HUDEP-2 (cell line): ENCODE measurements around the gene TTC9B.

Experiments used
- DNase-seq, 76 experiments: peaks; one replicate each; lab custom pipeline; 2025; ENCODE audit not compliant: unreplicated experiment in 76 of 76; lab: John Stamatoyannopoulos, UW

The TTC9B gene

DNA sequence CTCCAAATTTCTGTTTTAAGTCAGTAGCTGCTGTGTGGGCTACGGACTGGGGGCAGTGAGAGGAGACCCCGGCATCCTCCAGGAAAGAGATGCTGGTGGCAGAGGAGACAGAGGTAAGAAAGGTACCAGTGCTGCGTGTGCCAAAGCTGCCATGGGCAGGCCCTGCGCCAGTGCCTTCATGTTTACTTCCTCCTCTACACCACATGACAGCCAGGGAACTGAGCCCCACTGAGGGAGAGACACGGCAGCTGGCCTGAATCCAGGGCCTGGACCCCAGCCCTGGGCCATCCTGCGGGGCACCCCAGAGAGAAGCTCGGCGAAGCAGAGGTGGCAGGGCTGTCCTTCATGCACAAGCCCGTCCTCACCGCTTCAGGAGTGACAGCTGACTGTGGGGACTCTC is 31.0 kb upstream of the TTC9B start:
- no peak for DNase-seq

DNA sequence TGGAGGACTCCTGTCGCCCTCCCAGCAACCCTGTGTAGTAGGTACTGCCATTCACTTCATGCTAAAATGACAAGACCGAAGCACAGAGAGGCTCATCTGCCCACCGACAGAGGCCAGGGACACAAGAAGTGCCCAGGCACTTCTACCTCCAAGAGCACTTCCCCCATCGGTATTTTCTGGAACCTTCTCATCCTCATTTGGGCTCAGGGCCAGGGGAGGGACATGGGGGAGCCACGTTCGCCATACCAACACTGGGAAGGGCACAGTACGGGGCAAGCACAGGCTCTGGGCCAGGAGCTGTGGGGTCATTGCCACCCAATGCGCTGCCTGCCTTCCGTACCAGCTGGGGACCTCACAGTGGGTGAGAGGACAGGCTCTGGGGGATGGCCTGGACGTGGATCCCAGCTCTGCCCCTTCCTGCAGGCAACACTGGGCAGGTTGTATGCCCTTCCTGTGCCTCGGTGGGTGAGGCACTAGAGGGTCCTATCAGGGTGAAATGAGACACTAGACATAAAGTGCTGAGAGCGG is 29.6 kb upstream of the TTC9B start:
- DNase-seq, result no peak

DNA sequence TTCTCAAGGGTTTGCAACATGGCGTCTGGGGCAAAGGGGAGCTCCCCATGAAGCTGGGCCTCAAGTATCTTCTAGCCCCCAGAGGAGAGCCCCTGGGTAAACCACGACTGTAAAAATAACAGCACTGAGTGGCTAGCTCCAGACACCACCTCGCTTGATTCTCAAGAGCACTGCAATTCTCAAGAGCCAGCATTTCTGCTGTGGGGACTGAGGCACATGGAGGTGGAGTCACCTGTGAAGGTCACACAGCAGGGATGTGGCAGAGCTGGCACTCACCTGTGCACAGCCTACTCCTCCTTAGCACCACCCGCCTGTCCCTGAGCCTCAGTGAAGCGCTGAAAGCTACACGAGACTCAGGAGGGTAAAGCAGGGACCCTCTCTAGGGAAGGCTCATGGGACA is 29.0 kb upstream of the TTC9B start:
- no peak for DNase-seq

DNA sequence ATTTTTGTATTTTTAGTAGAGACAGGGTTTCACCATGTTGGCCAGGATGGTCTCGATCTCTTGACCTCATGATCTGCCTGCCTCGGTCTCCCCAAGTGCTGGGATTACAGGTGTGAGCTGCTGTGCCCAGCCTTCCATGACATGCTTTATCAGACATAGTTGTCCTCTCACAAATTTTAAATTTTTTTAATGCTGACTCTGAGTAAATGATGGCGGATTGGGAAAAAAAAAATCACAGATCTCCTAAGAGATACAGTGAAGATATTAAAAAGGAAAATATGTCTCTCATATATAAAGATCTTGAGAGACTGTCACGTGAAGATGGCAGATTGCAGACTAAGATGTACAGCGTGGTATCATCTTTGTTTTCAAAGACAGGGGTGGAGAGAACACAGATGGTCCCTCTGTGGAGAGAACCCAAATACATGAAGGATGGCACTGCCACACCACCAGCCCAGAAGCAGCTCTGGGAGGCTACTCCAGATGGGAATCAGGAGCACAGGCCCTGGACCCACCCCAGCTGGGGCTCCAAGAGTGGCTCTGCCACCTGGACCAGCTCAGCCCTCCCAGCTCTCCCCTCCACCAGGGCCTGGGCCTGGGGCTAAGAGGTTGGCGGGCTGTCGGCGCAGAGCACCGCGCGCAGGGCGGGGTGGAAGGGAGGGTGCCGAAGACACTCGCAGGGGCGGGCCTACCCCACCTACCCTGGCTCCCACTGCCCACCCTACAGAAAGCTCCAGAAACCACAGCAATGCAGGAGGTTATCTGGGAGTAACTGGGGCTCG is 28.3 kb upstream of the TTC9B start:
- DNase-seq, result no peak

GRCh38 chr19:40245506-40246128 is 27.4 kb upstream of the TTC9B start:
- DNase-seq, result no peak

- no peak for DNase-seq
Observed at GRCh38 chr19:40244579-40245317, 26.6 kb upstream of the TTC9B start.

DNA sequence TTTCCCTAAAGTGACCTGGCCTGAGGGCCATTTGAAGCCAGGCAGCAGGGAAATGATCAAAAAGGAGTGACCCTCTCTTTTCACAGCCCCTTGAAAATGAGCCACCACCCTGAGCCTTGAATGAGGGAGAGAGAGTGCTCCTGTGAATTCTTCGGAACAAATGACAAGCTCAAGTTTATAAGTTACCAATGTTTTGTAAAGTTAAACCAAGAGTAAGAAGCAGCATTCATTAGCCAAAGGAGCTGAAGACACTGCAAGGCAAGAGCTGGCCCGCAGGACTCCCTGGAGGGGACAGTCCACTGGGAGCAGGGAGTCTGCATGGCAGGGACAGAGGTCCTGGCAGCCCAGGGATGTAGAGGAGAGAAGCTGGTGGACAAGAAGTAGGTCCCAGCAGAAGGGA is 25.0 kb upstream of the TTC9B start:
- no peak for DNase-seq

- no peak for DNase-seq
Observed at GRCh38 chr19:40242480-40242879, 24.3 kb upstream of the TTC9B start.

DNA sequence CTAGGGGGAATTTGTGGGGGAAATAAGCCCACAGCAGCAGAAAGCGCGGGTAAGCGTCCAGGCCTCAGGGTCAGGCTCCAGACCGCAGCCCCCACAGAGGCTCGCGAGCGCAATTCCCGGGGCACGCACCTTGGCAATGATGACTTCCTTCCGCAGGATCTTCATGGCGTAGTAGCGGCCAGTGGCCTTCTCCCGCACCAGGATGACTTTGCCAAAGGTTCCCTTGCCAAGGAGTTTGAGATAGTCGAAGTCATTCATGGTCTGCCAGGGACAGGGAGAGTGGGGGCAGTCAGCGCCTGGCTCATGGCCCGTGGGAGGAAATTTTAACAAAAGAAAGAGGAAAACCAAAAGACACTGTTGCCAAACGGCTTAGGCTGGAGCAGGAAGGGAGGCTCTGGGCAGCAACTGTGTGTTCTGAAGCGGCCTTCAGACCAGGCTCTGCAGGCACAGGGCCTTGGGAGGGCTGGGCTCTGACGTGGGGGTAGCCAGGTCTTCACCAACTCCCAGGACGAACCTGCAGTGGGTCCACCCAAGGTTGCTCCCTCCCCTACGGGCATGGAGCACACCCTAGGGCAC is 23.7 kb upstream of the TTC9B start:
- DNase-seq, result no peak

DNA sequence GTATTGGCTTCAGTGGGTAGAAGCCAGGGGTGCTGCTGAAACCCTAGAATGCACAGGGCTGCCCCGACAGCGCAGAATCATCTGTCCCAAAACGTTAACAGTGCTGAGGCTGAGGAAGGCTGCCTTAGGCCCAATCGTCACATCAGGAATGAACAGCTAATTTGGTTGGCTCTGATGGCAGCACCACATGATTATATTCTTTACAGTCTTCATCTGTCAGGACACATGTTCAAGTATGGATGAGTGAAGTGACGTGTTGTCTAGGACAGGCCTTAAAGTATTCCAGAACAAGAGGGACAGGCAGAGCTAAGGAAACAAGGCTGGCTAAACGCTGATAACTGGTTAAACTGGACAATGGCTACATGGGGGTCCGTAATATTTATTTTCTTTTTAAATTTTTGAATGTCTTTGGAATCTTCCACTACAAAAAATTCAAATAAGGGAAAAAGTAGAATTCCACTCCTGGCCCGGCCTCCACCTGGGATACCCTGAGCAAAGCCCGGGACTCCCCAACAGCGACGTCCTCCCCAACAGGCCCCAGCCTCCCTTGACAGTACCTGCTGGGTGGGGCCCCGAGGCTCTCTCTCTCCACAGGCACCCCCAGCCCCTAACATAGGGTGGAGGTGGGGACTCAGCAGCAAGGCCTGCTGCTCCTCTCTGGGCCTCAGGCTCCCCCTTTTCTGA is 23.1 kb upstream of the TTC9B start:
- no peak for DNase-seq

GRCh38 chr19:40240332-40240731 is 22.1 kb upstream of the TTC9B start:
- no peak for DNase-seq

DNA sequence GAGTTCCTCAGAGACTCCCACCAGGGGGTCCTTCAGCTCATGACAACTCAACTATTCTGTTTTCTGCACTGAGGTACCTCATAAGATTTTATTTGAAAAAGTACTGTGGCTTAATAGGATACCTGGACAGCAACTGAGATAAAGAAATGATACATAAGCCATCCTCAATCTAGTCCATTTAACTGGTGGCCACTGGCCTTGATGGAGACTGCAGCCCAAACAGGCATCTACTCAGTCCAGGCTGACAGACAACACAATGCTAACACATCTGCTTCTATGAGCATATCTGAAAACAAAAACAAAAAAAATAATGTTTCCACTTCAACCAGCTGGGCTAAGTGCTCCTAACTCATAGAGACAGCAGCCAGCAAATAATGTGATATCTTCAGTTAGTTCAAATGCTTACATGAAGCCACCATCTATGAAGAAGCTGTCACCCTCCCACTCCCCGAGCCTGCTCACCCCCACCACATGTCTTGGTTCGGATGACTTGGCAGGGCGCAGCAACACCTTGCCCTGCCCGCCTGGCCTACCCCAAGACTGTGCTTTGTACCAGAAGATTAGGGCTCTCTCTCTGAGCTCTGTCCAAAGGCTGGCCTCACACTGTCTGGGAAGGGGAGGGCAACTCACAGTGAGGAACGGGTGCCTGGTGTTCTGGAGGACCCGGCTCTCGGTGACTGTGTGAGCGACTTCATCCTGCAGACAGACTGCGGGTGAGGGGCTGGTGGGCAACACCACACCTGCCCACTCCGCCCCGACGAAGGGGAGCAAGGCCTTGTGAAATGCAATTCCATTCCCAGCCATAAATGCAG is 21.4 kb upstream of the TTC9B start:
- no peak for DNase-seq

GRCh38 chr19:40238775-40239174 is 20.6 kb upstream of the TTC9B start:
- no peak for DNase-seq

DNA sequence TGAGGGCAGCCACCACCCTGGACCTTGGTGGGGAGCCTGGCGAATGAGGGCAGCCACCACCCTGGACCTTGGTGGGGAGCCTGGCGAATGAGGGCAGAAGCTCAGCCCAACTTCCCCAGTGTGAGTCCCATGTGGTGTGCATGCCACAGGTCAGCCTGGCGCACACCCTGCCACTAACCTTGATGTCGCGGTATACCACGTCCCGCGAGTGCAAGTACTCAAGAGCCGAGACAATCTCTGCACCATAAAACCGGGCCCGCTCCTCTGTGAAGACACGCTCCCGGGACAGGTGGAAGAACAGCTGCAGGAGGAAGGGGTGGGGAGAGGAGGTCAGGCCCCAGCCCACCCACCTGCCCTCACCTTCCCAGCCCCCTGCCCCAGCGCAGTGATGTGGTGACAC is 19.6 kb upstream of the TTC9B start:
- DNase-seq, result no peak

DNA sequence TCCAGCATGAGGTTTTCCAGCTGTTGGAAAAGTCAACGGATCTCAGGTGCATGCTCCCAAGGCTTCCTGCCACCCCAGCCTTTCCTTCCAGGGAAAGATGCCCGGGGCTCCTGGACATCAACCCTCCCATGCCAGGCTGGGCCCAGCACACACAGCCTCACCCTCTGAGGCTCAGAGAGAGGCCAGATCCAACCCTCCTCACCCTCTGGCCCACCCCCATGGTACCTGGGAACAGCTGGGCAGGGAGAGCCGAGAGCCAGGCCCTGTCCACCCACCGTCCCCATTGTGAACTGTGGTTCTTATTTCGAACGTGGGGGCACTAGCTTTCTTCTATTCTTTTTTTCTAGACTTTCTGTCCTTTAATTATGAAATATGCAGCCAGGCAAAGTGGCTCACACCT is 18.2 kb upstream of the TTC9B start:
- DNase-seq, result no peak

GRCh38 chr19:40236026-40236355 is 17.8 kb upstream of the TTC9B start:
- no peak for DNase-seq

DNA sequence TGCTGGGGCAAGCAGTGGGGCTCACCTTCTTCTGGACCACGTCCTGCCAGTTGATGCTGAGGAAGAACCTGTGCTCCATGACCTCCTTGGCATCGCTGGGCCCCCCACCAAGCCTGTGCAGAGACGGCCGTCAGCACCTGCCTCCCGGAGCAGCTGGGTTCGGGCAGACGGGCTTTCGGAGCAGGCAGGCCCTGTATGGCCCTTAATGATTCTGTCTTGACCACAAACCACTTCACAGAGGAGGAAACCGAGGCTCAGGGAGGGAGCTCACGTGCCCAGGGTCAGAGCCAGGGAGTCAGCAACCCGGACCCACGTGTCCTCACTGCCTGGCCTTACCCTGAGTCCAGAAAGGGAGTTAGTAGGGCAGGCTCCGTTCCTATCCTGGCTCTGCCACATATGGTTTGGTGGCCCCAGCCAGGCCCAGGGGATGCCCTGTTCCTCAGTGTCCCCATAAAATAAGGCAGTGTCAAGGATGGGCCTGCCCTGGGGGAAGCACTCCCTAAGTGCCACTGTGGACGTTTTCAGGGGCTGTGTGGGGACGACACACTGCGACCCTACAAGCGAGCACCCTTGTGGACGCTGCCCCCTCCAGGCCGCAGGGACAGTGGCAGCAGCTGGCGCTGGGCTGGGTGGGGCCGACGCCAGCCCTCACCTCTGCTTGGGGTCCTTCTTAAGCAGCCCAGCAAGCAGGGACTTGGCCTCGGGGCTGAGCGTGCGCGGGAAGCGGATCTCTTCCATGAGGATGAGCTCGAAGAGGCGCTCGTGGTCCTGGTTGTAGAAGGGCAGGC is 17.2 kb upstream of the TTC9B start:
- no peak for DNase-seq

DNA sequence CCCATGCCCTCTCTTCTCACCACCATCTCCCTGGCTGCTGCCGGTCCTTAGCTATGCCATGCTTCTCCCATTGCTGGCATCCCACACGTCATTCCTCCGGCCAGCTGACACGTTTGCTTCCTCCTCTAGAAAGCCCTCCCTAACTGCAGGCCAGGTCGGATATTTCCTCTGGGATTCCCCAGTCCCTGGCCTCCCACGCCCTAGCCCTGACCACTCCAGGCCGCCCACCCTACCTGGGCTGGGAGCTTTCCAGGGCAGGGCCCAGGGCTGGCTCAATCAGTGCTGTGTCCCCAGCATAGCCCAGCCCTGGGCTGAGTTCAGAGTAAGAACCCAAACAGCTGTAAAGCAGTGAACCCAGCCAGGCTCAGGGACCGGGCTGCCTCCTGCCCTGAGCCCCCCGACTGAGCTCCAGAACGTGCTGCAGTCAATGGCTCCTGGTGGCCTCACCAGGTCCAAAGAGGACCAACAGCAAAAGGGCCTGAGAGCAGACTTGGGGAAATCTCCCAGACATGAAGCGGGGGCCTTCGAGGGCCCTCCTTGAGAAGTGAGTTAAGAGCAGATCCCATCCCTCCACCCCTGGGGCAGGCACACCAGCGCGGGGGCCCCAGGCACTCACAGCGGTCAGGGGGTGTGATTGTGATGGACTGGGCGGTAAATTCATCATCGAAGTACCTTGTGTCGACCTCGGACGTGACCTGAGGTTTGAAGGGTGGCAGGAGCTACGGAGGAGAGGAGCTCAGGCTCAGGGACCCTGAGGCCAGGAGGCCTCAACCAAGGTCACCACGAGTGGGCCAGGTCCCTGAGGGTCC is 16.4 kb upstream of the TTC9B start:
- no peak for DNase-seq
